D721Med (cell line): ENCODE results near the gene TREML1.

Source experiments
- DNase-seq: peaks from one replicate; pipeline ENCODE4 v3.0.0; 2011; ENCODE audit warnings: low spot score; ENCODE audit not compliant: insufficient read length
- FAIRE-seq: peaks from 2 replicates; lab custom pipeline; 2011; peaks lifted over from hg19 to GRCh38; lab: Jason Lieb, UNC
- TF ChIP-seq, protein P1 (sequence below): IDR thresholded peaks from 2 replicates; pipeline ENCODE4 v1.5.1; 2012; ENCODE audit warnings: mild to moderate bottlenecking, control low read depth; ENCODE audit not compliant: insufficient read depth; ENCODE audit errors: missing control alignments

TREML1 gene

DNA sequence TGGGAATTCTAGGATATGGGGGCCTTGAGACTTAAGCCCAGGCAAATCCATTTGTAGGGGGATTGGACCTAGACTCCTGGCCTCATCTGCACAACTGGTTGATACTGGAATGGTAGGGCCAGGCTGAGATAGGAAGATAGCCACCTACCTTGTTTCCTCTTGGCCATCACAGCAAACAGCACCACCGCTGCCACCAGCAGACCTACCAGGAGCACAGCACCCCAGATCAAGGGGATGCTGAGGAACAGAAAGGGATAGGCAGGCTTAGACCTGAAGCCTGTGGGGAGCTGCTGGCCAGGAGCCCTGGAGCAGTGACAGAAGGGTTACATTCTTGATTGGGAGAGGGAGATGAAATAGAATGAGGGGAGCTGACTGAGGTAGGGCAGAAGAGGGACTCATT is 3.5 kb downstream of the TREML1 start:
- FAIRE-seq: no peak
- TF ChIP-seq, protein P1, sequence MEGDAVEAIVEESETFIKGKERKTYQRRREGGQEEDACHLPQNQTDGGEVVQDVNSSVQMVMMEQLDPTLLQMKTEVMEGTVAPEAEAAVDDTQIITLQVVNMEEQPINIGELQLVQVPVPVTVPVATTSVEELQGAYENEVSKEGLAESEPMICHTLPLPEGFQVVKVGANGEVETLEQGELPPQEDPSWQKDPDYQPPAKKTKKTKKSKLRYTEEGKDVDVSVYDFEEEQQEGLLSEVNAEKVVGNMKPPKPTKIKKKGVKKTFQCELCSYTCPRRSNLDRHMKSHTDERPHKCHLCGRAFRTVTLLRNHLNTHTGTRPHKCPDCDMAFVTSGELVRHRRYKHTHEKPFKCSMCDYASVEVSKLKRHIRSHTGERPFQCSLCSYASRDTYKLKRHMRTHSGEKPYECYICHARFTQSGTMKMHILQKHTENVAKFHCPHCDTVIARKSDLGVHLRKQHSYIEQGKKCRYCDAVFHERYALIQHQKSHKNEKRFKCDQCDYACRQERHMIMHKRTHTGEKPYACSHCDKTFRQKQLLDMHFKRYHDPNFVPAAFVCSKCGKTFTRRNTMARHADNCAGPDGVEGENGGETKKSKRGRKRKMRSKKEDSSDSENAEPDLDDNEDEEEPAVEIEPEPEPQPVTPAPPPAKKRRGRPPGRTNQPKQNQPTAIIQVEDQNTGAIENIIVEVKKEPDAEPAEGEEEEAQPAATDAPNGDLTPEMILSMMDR: no peak
- no peak for DNase-seq

- FAIRE-seq (no peak), DNase-seq (no peak)
- TF ChIP-seq, protein P1: no peak
Observed at GRCh38 chr6:41147917-41148316, 6.2 kb downstream of the TREML1 start.

- TF ChIP-seq, protein P1: no peak
- FAIRE-seq (no peak), DNase-seq (no peak)
Observed at GRCh38 chr6:41136911-41137310, 17.2 kb downstream of the TREML1 start.

DNA sequence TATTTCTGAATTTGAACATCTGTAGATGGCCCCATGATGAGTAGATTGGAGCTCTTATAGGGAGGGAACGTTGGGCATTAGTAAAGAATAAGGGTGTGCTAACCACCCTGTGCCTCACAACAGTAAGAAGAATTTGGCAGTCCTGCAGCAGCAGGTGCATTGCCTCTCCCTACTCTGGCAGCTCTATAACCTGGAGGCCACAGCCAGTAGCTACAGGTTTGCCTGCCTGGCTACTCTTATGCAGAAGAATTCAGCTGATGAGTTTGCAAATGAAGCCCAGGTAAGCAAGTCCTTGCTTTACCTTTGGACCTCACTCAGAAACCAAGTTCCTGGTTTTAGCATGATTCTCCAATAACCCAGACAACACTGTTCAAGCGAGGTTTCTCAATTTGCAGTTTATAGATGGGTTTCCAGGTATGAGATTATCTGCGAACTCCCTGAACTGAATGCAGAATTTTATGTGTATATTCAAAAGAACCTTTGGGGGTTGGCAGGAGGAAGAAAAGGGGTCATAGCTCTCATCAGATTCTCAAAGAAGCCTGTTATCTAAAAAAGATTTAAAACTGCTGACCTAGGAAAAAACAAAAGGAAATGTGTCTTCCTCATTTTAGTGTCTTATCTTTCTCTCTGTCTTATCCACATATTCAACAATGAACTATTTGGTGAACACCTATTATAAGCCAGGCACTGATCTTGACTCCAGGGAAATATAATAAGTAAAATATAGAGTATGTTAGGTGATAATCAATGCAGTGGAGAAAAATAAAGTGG is 18.9 kb downstream of the TREML1 start:
- no peak for FAIRE-seq
- no peak for DNase-seq
- TF ChIP-seq, protein P1: no peak

- TF ChIP-seq, protein P1: no peak
- FAIRE-seq (no peak), DNase-seq (no peak)
Observed at GRCh38 chr6:41132254-41132653, 21.9 kb downstream of the TREML1 start.

DNA sequence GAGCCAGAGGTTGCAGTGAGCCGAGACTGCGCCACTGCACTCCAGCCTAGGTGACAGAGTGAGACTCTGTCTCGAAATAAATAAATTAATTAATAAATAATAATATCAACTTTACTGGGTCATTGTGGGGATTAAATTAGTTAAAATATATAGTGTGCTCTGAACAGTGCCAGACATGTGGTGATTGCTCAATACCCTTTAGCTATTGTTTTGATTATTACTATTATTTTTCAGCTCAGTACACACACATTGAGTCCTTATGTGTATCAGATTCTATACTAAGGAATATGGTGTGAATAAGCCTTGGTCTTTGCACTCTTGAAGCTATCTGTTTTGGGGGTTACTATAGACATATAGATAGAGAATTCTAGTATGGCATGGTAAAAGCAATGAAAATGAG is 28.9 kb downstream of the TREML1 start:
- DNase-seq (no peak), FAIRE-seq (no peak)
- TF ChIP-seq, protein P1: no peak

GRCh38 chr6:41122918-41123317 is 31.2 kb downstream of the TREML1 start:
- FAIRE-seq: no peak
- TF ChIP-seq, protein P1: no peak
- no peak for DNase-seq
